HFFc6 (cell line): ENCODE results near the gene EVA1A. TPM values are rescaled to one million over a fixed set of nuclear protein-coding genes. Genes with fewer than 3 reads are reported as not detected.
A peak's percentile ranks its signal among the peaks of the same experiment; 100 is the strongest.
"Not testable (repeated sequence)": the region's sequence is repeated elsewhere in the genome, so short reads cannot be mapped to it uniquely, and the experiment has no call there.

Experiments used
- DNase-seq: peaks from one replicate; pipeline ENCODE4 v3.0.0-alpha.2; 2018
- H3K27ac Mint-ChIP-seq: 2 replicates; pipeline ENCODE4 v1.8.0; 2020; ENCODE audit warnings: mild to moderate bottlenecking, mixed read lengths
- H3K27me3 Mint-ChIP-seq: 2 replicates; pipeline ENCODE4 v1.8.0; 2021; ENCODE audit warnings: mild to moderate bottlenecking, moderate library complexity, mixed read lengths; ENCODE audit not compliant: insufficient read depth
- H3K36me3 Mint-ChIP-seq: 2 replicates; pipeline ENCODE4 v1.8.0; 2021; ENCODE audit warnings: low read depth, mixed read lengths
- H3K4me1 Mint-ChIP-seq: 2 replicates; pipeline ENCODE4 v1.8.0; 2020; ENCODE audit warnings: low read depth, mixed read lengths
- H3K4me3 Mint-ChIP-seq: 2 replicates; pipeline ENCODE4 v1.8.0; 2020; ENCODE audit warnings: mild to moderate bottlenecking, moderate library complexity, mixed read lengths
- H3K9me3 Mint-ChIP-seq: 2 replicates; pipeline ENCODE4 v1.8.0; 2020; ENCODE audit warnings: mild to moderate bottlenecking, mixed read lengths
- total RNA-seq, 6 experiments: library from RNA; stranded (reverse); fragmentation: NEBNext Ultra II Directional; extraction: Animal tissue kit (Norgen Biotek cat#: 25700); gene quantifications; 2 replicates in 1 of 6; 3 replicates in 5 of 6; pipeline ENCODE4 v1.2.3, GENCODE V29; 2021
- TF ChIP-seq, protein P1 (sequence below): fragments of 200-600 bp; sonication (generic); IDR thresholded peaks from 2 replicates; pipeline ENCODE4 v1.5.0; 2021; ENCODE audit warnings: antibody characterized with exemption, mild to moderate bottlenecking

Gene EVA1A
- total RNA-seq, 6 experiments from 2014 or later, result 61.7 to 75.2 (median 68.8) TPM

DNA sequence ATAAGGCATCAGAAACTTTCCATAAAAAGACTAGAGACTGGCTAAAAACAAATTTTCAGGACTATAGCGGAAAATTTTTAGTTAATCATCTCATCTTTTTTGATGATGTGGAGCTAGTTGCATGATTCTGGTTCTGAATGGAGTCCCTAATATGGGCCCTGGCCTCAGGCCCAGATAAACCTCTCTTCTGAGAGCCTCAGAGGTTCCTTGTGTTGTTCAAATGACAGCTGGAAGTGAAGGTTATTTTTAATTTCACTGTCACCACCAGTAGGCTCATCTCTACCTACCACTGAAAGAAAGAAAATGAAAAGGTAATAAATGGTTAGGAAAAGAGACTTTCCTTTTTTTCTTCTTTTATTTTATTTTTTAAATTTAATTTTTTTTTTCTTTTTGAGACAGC, 75.9 kb downstream of the EVA1A start:
- H3K9me3 Mint-ChIP-seq, result no peaks in the 10 kb centered on the region
- DNase-seq, result no peak
- H3K4me1 Mint-ChIP-seq, result peaks cover under 1% of the 10 kb centered on the region; the same call in 1 of the 2 replicates
- H3K4me3 Mint-ChIP-seq, result no peak overlapping the region
- TF ChIP-seq, protein P1, sequence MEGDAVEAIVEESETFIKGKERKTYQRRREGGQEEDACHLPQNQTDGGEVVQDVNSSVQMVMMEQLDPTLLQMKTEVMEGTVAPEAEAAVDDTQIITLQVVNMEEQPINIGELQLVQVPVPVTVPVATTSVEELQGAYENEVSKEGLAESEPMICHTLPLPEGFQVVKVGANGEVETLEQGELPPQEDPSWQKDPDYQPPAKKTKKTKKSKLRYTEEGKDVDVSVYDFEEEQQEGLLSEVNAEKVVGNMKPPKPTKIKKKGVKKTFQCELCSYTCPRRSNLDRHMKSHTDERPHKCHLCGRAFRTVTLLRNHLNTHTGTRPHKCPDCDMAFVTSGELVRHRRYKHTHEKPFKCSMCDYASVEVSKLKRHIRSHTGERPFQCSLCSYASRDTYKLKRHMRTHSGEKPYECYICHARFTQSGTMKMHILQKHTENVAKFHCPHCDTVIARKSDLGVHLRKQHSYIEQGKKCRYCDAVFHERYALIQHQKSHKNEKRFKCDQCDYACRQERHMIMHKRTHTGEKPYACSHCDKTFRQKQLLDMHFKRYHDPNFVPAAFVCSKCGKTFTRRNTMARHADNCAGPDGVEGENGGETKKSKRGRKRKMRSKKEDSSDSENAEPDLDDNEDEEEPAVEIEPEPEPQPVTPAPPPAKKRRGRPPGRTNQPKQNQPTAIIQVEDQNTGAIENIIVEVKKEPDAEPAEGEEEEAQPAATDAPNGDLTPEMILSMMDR, result no peak
- no peak overlapping the region for H3K27ac Mint-ChIP-seq
- peaks cover 26% of the 10 kb centered on the region for H3K36me3 Mint-ChIP-seq
- no peaks in the 10 kb centered on the region for H3K27me3 Mint-ChIP-seq

- TF ChIP-seq, protein P1, result no peak
- DNase-seq, result no peak
- H3K27me3 Mint-ChIP-seq, result no peaks in the 10 kb centered on the region
- no peaks in the 10 kb centered on the region for H3K4me1 Mint-ChIP-seq
- H3K36me3 Mint-ChIP-seq, result peaks cover 17% of the 10 kb centered on the region
- no peak overlapping the region for H3K4me3 Mint-ChIP-seq
- no peak overlapping the region for H3K27ac Mint-ChIP-seq
- no peaks in the 10 kb centered on the region for H3K9me3 Mint-ChIP-seq
Observed at GRCh38 chr2:75483878-75484277, 76.9 kb downstream of the EVA1A start.

- no peak for DNase-seq
- Mint-ChIP-seq H3K36me3 (0 out of 2 replicates have a peak, but pooled peaks cover 8% of the 10 kb centered on the region), H3K27me3 (no peaks in the 10 kb centered on the region), H3K4me1 (peaks cover 4% of the 10 kb centered on the region), H3K27ac (no peak overlapping the region), H3K4me3 (no peak overlapping the region), H3K9me3 (no peaks in the 10 kb centered on the region)
- TF ChIP-seq, protein P1, result no peak
Observed at GRCh38 chr2:75482398-75482797, 78.3 kb downstream of the EVA1A start.

GRCh38 chr2:75480971-75481836, 79.5 kb downstream of the EVA1A start:
- DNase-seq, result peak; percentile 35
- no peaks in the 10 kb centered on the region for H3K9me3 Mint-ChIP-seq
- no peak overlapping the region for H3K4me3 Mint-ChIP-seq
- no peak overlapping the region for H3K27ac Mint-ChIP-seq
- H3K27me3 Mint-ChIP-seq, result no peaks in the 10 kb centered on the region
- peaks cover 16% of the 10 kb centered on the region for H3K4me1 Mint-ChIP-seq
- no peaks in the 10 kb centered on the region for H3K36me3 Mint-ChIP-seq
- TF ChIP-seq, protein P1, result peak; percentile 65

DNA sequence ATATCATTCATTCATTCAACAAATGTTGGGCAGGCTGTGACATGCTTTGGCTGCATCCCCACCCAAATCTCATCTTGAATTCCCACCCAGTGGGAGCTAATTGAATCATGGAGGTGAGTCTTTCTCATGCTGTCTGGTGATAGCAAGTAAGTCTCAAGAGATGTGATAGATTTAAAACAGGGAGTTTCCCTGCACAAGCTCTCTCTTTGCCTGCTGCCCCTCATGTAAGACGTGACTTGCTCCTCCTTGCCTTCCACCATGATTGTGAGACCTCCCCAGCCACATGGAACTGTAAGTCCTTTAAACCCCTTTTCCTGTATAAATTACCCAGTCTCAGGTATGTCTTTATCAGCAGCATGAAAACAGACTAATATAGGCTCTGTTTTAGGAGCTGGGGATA, 83.0 kb downstream of the EVA1A start:
- not testable (repeated sequence) for H3K27me3 Mint-ChIP-seq, H3K9me3 Mint-ChIP-seq, H3K36me3 Mint-ChIP-seq, H3K4me3 Mint-ChIP-seq, DNase-seq, H3K27ac Mint-ChIP-seq
- H3K4me1 Mint-ChIP-seq, result peaks cover 17% of the 10 kb centered on the region

GRCh38 chr2:75476761-75477160, 84.0 kb downstream of the EVA1A start:
- no peaks in the 10 kb centered on the region; the same call in 1 of the 2 replicates for H3K27me3 Mint-ChIP-seq
- peaks cover 17% of the 10 kb centered on the region for H3K4me1 Mint-ChIP-seq
- no peaks in the 10 kb centered on the region for H3K9me3 Mint-ChIP-seq
- DNase-seq, result peak; percentile 67
- TF ChIP-seq, protein P1, result no peak
- H3K4me3 Mint-ChIP-seq, result peak overlapping the region; percentile 21; the same call in 1 of the 2 replicates
- no peaks in the 10 kb centered on the region for H3K36me3 Mint-ChIP-seq
- H3K27ac Mint-ChIP-seq, result peak overlapping the region; percentile 0; the same call in 1 of the 2 replicates
